ENCODE measurements around the gene CD6.

The CD6 gene

DNA sequence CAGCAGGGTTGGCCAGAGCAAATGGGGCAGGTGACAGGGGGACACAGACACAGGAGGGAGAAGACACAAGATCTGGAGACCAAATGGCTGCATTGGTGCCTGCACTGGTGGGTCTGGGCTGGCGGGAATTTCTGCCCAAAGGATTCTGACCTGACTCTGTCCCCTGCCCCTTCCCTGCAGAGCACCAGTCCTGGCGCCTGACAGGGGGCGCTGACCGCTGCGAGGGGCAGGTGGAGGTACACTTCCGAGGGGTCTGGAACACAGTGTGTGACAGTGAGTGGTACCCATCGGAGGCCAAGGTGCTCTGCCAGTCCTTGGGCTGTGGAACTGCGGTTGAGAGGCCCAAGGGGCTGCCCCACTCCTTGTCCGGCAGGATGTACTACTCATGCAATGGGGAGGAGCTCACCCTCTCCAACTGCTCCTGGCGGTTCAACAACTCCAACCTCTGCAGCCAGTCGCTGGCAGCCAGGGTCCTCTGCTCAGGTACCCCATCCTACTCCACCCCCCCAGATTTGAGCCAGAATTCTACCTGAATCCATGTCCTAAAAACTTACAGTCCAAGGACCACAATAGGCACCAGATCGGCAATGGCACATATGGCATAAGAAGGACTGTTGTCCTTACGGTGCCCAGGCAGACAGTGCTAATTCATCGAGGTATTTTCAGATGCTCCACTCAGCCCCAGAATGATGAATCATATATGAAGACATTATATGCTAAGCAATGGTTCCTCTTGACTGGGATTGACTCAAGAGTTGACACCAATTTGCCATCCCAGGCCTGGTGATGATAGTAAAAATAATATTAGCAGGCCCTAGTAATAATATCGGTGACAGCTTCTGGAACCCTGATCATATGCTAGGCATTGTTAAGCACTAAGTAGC, 38.2 kb downstream of the CD6 start:
- TF ChIP-seq, protein P1, sequence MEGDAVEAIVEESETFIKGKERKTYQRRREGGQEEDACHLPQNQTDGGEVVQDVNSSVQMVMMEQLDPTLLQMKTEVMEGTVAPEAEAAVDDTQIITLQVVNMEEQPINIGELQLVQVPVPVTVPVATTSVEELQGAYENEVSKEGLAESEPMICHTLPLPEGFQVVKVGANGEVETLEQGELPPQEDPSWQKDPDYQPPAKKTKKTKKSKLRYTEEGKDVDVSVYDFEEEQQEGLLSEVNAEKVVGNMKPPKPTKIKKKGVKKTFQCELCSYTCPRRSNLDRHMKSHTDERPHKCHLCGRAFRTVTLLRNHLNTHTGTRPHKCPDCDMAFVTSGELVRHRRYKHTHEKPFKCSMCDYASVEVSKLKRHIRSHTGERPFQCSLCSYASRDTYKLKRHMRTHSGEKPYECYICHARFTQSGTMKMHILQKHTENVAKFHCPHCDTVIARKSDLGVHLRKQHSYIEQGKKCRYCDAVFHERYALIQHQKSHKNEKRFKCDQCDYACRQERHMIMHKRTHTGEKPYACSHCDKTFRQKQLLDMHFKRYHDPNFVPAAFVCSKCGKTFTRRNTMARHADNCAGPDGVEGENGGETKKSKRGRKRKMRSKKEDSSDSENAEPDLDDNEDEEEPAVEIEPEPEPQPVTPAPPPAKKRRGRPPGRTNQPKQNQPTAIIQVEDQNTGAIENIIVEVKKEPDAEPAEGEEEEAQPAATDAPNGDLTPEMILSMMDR (IDR thresholded peaks at IDR 0.05; ENCODE audit: low read depth, low read length, missing control alignments) = no peak
- no peak for DNase-seq (ENCODE audit: extremely low read depth, low read depth)
- H3K4me3 ChIP-seq (replicated peaks; ENCODE audit: low read depth, low read length) = no peak overlapping the region

DNA sequence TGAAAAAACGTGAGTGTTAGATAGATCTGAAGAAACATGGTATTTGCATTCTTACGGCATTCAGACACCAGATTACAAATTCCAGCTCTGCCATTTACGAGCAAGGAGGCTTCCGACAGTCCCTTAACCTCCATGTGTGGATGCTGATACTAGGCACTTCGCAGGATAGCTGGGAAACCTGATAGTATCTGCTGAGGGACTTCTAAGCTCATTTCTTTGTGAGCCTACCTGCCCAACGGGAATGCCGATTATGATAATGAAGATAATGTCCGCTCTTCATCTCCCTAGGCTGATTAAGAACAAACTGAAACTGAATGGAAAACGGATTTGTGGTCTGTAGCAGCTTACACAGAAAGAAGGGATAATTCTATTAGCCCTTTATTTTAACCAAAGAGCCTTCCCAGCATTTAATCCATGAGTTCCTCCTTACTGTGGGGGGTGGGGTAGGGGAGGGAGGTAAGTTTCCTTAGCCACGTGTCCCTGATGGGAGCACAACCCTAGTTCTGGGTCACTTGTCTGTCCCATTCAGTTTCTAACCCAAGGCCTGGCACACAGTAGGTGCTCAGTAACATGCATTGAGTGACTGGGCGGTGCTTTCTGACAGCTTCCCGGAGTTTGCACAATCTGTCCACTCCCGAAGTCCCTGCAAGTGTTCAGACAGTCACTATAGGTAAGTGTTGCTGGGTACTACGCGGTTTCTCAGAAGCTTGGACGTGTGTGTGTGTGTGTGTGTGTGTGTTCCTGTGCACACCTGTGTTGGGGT, 39.2 kb downstream of the CD6 start:
- TF ChIP-seq, protein P1 (IDR thresholded peaks at IDR 0.05; ENCODE audit: low read depth, low read length, missing control alignments) = no peak
- no peak for DNase-seq (ENCODE audit: extremely low read depth, low read depth)
- no peak overlapping the region for H3K4me3 ChIP-seq (replicated peaks; ENCODE audit: low read depth, low read length)

DNA sequence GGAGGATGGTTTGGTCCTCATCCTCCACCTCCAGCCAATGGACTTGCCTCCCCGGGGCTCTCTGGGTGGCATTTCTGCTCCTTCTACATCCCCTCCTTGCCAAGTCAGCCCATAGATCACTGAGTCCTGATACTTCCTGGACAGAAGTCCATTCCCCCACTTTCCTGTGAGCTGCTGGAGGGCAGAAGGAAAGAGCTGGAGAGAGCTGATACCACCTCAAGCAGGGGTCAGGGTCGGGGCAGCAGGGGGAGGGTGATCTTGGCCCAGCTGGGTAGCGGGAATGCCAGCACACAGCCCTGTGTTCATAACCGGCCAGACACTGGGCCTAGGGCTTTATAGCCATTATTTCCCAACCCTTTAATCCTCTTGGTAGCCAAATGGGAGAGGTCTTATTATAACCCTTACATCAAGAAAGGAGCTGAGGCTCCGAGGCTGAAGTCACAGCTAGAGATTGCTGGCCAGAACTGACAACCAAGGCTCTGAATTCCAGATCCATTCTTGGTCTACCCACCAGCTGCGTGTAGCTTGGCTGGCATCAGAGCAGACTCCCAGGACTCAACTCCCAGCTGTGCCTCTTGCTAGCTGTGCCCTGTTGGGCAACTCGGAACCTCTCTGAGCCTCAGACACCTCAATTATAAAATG, 39.9 kb downstream of the CD6 start:
- no peak overlapping the region for H3K4me3 ChIP-seq (replicated peaks; ENCODE audit: low read depth, low read length)
- TF ChIP-seq, protein P1 (IDR thresholded peaks at IDR 0.05; ENCODE audit: low read depth, low read length, missing control alignments) = no peak
- DNase-seq (ENCODE audit: extremely low read depth, low read depth) = no peak

DNA sequence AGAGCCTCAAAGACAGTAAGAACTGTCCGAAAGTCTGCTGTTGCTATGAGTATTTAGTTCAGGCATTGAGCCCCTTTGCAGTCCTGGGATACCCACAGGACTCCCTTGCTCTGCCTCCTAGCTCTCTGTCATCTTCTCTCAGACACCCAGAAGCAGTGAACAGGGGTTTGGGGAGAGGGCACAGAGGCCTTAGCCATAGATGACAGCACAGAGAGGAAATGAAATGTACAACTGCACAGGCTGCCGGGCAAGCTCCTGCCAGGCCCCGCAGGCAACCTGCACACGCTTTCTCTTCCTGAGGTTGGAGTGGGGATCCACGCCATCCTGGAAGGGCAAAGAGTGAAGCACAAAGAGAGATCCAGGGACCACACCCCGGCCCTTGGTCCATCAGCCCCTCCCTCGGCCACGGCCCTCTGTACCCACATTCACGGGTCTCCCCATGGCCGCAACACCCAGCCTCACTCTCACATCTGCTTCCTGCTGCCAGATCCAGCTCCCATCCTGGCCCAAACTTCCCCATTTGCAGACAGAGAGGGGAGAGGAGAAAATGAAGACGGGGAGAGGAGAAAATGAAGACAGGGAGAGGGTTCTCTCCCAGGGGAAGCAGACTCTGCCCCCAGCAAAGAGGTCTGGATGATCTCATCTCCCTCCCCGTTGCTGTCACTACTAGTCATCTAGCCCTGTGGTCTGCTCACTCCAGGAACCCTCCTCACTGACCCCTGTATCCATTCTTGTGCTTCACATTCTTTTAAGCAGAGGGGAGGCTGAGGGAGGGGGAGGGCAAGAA, 40.7 kb downstream of the CD6 start:
- TF ChIP-seq, protein P1 (IDR thresholded peaks at IDR 0.05; ENCODE audit: low read depth, low read length, missing control alignments) = no peak
- DNase-seq (ENCODE audit: extremely low read depth, low read depth) = no peak
- no peak overlapping the region for H3K4me3 ChIP-seq (replicated peaks; ENCODE audit: low read depth, low read length)

DNA sequence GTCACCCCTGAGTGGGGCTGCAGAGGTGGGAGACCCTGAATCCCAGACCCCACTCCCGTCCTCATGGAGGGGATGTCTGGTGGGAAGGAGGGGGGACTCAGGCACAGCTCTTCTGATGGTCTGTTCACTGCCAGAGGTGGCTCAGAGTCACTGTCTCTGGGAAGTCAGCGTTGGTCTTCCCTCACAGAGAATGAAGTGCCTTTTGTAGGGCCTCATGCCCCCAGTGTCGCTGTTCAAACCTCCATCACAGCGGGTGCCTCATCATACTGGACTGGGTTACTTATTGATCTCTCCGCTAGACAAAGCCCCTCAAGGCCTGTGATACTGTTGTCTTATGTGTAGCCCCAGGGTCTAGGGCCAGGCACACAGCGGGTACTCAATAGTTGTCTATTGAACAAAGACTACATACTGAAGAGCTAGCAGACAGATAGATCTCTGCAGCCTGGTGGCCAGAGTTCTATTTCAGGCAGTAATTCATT, 41.3 kb downstream of the CD6 start:
- H3K4me3 ChIP-seq (replicated peaks; ENCODE audit: low read depth, low read length) = no peak overlapping the region
- no peak for DNase-seq (ENCODE audit: extremely low read depth, low read depth)
- TF ChIP-seq, protein P1 (IDR thresholded peaks at IDR 0.05; ENCODE audit: low read depth, low read length, missing control alignments) = no peak

DNA sequence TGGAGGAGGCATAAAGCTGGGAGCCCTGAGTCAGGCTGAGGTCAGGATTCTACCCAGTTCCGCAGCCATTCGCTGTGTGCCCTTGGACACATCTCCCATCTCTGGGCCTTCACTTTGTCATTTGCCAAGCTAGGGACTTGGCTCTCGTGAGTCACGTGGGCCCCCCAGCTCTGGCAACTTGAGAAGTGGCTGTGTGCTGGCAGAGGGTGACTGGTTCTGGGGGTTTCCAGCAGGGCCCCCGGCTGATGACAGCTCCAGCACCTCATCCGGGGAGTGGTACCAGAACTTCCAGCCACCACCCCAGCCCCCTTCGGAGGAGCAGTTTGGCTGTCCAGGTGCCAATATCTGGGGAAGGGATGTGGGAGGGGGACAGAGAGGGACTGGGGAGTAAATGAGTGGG, 46.6 kb downstream of the CD6 start:
- TF ChIP-seq, protein P1 (IDR thresholded peaks at IDR 0.05; ENCODE audit: low read depth, low read length, missing control alignments) = no peak
- DNase-seq (ENCODE audit: extremely low read depth, low read depth) = no peak
- H3K4me3 ChIP-seq (replicated peaks; ENCODE audit: low read depth, low read length) = no peak overlapping the region
